Measurements from ENCODE around the gene BRD4.

The BRD4 gene

DNA sequence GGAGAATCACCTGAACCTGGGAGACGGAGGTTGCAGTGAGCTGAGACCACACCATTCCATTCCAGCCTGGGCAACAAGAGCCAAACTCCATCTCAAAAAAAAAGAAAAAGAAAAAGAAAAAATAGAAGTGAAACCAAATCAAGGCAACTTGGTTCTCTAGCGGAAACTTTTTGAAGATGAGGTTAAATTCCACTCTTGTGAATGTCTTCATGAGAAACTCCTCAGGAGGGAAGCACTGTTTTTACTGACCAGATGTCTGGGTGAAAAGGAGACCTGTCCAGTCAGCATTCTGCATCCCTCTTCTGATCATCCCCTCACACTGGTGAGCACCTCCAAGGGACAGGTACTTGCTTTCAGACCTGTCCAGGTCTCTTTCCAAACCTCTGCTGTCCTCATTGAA is 15.8 kb downstream of the BRD4 start:
- DNase-seq (ENCODE audit: extremely low read depth in 1 of 2, low read depth in 1 of 2), result no peak

DNA sequence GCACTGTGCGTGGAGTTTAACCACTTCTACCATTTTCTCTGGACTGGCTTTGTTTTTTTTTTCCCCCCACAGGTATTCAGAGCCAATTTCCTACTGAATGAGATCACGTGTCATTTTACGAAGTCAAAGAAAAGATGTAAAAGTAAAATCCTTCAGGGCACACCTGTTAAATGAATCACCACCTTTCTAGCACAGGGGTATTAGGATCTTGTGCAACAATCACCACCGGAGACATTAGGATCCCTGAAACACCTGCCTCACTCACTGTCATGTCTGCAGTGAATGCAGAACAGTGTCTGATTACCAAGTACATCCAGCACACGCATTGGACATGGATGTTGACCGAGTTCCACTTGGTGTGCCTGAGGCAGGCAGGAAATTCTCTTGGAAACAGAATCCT is 17.2 kb downstream of the BRD4 start:
- no peak for DNase-seq (ENCODE audit: extremely low read depth in 1 of 2, low read depth in 1 of 2)

DNA sequence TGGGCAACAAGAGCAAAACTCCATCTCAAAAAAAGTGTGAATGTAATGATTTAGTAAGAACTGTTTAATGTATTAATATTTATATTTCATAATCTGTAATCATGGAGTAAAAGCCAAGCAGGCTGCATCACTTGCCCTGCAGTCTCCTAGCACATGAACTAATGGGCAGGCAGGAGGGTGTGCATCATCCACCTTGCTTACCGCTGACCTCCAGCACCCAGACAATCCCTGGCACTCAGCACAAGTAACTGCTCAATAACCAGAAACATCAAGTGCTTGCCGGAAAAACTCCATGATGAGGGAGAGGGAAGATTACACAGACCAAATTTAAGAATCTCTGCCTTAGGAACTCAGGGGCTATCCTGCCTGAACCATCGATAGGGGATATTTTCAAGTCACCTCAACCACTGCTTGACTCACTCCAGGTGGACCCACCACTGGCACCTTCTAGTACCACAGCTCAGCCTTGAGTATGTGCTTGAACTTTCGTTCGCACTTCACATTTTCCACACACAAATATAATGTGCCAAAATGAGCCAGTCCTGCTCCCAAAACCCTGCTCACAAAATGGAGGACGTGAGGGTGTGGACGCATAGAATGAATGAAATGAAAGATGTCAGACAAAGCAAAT is 18.6 kb downstream of the BRD4 start:
- DNase-seq (ENCODE audit: extremely low read depth in 1 of 2, low read depth in 1 of 2), result no peak

DNA sequence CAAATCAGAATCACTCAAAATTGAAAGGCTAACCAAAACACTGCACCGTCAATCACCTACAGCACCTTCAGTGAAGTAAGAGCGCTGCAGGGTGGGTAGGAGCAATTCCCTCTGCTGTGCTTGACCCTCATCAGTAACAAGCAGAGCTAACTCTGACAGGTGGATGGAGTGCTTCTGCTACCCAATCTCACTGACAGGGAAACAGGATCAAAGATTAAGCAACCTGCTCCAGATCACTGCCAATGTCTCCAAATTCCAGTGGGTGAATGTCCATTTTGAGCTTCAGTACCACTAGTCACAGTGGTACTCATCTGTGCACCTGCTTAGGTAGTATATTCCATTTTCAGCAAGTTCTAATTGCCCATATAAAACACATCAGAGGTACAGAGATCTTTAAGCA is 25.2 kb downstream of the BRD4 start:
- DNase-seq (ENCODE audit: extremely low read depth in 1 of 2, low read depth in 1 of 2), result no peak

DNA sequence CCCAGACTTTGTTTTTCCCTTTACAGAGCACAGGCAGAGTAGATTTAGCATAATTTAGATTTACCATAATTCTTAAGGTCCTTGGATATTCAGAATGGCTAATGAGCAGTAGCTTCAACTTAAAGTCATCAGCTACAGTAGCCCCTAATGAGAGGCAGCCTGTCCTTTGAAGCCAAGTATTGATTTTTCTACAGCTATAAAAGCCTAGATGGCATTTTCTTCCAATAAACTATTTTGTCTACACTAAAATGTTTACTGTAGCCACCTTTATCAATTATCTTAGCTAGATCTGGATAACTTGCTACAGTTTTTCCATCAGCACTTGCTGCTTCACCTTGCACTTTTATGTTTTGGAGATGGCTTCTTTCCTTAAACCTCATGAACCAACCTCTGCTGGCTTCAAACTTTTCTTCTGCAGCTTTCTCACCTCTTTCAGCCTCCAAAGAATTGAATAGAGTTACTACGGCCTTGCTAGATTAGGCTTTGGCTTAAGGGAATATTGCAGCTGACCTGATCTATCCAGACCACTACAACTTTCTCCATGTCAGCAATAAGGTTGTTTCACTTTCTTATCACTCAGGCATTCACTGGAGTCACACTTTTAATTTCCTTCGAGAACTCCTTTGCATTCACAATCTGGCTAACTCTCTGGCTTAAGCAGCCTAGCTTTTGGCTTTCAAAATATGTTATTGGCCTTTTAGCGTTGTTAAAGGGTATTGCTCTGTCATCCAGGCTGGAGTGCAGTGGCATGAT is 26.6 kb downstream of the BRD4 start:
- no peak for DNase-seq (ENCODE audit: extremely low read depth in 1 of 2, low read depth in 1 of 2)

DNA sequence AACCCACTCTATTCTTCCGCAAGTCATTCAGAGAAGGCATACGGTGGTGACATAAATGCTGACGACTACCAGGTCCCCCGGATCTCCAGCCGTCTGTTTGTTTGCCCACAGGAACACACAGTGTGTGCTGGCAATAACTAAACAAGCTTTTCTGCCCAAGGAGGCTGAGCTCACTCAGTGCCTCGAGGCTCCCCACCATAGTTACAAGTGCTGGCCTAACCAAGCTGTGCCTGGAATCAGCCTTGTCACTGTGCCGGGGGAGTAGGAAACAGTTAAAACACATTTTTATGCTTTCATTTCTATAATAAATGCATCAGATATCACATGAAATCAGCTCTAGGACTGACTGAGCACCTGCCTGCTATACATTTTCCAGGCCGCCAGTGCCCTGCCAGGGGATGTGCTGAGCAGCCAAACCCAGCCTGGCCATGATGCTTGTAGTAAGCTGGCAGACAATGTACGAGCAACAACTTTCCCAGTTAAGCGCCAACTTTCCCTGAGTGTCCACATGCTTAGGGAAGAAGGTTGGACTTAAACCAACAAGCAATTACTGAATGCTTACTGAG is 28.1 kb downstream of the BRD4 start:
- DNase-seq (ENCODE audit: extremely low read depth in 1 of 2, low read depth in 1 of 2), result no peak

DNA sequence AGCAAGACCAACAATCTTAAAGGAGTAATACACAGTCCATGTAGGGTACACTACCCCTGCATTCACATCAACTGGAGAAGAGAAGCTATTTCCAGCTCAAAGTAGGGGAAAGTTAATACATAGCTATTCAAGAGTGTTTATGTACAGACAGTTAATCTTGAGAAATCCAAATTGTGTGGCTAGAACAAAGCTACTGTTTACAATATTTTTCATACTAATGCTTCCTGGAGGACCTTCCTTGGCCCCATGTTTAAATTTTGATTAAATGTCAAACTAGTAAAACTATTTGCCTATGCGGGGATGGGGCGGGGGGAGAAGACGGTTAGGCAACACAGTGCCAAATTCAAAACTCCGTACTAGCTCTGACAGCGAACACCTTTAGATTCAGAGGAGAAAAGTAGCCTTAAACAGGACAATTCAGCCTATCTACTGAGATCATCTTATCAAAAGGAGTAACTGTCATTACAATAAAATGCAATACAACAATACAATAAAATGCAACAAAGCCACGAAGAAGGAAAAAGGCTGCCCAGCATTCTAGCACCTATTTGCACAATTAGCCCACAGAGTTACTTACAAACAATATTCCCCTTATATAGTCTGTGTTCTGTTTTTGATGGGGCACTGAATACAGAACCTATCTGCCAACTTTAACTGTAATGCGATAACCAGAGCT is 29.1 kb downstream of the BRD4 start:
- DNase-seq (ENCODE audit: extremely low read depth in 1 of 2, low read depth in 1 of 2), result no peak

DNA sequence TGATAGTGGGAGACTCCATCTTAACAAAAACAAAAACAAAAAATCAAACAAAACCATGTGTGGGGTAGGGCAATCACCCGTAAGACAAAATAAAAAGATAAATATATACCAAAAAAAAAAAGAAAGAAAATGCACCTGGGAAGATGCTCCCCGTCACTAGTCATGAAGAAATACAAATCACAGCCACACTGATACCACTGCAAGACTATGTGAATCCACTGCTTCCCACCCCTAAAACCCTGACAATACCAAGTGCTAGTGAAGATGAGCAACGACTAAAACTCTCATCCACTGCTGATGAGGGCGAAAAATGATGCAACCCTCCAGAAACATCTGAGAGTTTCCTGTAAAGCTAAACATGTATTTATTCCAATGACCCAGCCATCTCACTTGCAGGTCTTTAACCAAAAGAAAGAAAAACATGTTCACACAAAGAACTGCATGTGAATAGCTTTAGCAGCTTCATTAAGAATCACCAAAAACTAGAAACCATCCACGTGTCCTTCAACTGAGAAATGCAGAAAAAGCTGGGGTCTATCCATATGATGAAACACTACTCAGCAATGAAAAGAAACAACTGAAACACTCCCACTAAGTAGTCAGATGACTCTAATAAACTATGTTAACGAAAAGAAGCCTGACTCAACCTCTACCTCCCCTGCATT is 31.7 kb downstream of the BRD4 start:
- DNase-seq (ENCODE audit: extremely low read depth in 1 of 2, low read depth in 1 of 2), result no peak

DNA sequence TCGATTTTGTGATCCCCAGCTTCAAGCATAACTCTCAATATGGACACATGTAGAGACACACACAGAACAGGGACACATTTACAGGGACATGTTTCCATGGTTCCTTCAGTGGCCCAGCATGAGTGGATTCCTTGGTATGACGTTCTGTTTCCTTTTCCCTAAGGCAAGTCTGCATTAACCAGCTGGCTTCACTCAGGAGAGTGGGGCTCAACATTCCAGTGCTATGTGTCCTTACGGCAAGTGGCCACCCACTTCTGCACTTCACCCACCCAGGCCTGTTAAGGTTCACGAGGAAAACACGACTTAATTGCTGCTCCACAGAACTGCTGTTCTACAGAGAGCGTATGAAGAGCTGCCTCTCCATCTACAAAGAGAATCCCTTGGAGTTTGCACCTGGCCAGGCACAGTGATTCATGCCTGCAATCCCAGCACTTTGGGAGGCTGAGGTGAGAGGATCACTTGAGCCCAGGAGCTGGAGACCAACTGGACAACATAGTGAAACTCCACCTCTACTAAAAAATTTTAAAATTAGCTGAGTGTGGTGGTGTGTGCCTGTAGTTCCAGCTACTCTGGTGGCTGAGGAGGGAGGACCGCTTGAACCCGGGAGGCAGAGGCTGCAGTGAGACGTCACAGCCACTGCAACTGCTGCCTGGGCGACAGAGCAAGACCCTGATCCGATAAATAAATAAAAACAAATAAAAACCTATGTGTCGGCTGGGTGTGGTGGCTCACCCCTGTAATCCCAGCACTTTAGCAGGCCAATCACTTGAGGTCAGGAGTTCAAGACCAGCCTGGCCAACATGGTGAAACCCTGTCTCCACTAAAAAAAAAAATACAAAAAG is 32.5 kb downstream of the BRD4 start:
- no peak for DNase-seq (ENCODE audit: extremely low read depth in 1 of 2, low read depth in 1 of 2)

DNA sequence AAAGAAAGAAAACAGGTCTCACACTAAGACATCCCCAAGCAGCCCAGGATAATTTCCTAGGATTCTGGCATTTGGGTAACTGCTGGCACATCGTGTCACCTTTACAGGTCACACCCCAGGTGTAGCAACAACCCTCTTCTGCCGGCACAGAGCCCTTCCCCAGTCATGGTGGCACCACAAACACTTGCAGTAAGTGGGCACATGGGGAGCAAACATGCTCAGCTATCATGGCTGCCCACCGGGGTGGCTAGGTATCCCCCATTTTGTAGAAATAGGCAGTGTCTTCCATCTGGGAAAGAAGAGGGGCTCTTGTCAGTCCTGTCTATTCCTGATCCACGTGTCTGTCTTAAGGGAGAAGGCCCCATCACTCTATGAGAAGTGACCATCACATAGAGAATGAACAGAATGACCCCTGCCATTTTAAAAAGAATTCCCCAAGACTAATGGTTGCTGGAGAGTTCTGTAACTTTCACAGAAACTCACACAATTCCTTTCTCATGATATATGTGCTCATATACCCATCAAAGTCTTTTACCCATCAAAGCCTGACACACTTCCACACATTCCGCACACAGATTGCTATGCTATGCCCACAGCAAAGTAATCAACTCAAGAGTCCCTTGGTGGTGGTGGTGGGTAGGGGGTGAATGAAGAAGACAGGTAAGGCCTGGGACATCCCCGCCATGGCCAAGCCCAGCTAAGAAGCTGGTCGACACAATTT is 33.3 kb downstream of the BRD4 start:
- DNase-seq (ENCODE audit: extremely low read depth in 1 of 2, low read depth in 1 of 2), result no peak

DNA sequence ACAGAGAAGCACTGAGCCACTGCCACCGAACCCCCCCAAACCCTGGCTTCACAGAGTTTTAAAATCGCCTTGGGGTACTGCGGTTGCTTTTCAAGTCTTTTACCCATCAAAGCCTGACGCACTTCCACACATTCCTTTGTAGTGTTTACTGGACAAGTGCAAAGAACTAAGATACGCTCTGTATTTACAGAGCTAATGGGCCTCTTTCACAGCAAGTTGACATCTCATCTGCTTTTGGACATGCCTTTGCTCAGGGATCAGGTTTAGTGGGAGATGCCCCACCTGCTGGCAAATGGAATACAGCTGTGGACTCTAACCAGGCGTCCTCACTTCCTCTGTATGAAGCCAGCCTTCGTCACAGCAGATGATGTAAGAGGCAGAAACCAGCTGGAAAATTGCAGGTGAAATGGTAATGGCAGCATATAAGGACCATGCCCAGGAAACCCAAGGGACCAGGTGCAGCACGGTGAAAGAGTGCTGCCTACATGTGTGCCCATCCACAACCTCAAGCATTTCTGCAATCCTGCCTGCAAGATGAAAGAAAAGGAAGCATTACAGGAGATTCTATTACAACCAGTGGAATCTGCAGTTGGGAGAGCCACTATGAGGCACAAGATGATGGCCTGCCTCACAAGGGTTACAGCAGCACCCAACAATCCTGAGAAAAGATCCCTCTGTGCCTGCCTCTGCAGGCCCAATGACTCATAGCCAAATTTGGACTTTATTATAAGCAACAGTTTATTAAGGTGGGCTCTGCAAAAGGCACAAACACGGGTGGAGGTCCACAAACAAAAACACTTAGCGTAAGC is 34.7 kb downstream of the BRD4 start:
- no peak for DNase-seq (ENCODE audit: extremely low read depth in 1 of 2, low read depth in 1 of 2)

DNA sequence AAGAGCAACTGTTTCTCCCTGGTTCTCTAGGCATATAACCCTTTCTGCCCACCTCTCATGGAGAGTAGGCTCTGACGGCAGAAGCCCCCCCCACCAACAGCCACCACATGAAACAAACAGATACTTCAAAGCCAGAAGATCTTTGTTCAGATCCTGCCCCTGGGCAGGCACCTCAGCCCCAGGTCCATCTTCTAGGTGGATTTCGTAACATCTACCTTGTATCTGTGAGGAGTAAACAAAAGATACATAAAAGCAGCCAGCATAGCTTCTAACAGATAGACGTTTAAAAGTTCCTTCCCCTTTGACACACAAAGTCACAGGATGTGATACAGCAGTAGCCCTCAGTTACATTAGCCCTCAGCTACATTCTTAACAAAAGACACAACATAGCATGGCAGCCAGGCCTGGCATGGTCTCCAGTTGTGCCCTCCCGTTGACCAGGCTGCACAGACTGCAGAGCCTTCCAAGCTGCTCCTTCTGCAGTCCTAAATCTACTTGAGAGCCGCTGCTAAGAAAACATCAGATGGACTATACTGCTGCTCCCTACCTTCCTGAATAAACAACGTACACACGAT is 35.4 kb downstream of the BRD4 start:
- DNase-seq (ENCODE audit: extremely low read depth in 1 of 2, low read depth in 1 of 2), result no peak

DNA sequence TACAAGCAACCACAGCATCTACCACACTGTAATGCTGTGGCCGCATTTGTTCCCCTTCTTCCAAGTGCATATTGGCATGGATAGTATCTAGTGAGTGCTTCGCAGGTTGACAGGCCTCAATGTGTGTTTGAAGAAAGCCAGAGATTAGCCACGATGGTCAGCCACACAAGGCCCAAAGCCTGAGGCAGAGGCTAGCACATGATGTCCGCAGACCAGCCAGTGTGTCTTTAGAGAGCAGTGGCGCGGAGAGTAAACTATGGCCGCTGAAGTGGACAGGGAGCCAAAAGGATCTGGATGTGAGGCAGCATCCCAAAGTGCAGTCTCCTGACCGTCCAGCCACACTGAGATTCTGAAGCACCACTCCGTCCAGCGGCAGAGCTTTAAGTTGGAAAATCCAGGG is 36.0 kb downstream of the BRD4 start:
- DNase-seq (ENCODE audit: extremely low read depth in 1 of 2, low read depth in 1 of 2), result no peak

DNA sequence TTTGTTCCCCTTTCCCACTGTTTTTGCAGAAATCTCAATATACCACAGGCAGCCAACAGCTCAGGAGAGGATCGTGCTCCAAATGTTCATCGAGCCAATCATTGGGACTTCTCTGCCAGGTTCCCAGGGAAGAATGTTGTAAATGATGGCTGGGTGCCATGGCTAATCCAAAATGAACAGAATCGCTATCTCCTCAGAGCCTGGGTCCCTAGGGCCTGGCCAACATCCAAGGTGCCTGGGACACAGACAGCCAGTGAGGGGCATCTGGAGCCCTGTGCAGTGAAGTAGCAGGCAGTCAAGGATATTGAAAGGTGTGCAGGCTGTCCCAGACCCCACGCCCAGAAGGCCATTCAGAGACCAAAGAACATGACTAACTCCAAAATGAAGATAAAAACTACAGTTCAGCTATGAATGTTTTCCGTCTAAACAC is 37.8 kb downstream of the BRD4 start:
- DNase-seq (ENCODE audit: extremely low read depth in 1 of 2, low read depth in 1 of 2), result no peak

DNA sequence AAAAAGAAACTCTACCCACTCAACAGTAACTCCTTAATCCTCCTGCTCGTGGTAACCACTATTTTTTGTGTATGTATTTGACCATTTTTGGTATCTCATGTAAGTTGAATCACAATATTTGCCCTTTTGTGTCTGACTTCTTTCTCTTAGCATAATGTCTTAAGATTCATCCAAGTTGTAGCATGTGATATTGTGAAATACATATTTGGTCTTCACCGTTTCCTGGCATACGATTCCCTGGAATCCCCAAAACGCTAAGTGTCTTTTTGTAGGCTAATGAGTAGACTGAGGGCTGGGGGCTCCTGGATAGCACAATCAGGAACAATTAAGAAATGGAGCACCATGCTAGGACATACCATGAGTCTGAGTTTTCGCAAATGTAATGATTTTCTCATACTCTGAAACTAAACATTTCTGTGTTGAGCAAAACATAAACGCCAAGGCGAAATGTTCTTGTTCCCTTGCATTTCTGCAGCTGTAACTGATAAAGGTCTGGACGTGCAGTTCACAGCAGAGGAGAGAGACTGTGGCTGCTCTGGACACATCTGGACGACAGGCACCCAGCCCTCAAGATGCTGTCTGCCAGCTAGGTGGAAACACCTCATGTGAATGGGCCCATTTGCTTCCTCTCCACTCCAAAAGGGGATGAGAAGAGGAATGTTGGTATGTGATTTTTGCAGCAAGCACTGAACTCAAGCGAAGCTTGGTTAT is 38.4 kb downstream of the BRD4 start:
- no peak for DNase-seq (ENCODE audit: extremely low read depth in 1 of 2, low read depth in 1 of 2)

DNA sequence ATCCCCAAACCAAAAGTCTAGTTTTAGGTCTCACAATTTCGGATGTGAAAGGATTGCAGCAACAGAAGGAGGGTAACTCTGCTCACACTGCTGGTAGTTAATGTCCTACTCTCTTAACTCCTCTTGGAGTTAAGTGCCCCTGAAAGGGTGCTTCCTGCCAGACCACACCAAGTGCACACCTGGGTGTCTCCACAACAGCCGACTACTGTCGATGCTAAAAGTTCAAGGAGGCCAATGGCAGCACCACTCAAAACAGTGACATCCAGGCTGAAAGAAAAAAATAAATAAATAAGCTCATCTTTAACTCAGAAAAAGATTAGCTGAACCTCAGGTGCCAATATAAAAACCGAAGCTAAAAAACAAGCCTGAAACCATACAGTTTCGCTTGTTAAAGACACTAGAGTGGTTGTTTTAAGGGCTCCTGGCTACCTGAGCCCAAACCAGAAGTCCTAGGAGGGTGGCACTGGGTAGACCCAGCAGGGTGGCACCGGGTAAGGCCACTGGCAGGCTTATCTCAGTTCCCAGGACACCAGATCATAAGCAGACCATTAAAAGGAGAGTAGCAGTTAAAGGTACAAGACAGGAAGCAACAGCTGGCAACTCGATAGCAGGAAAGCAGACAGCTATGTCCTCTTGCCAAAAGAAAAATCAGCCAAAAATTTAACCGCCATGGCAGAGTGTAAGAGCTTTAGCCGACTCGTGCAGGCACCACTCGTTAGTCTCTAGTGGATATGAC is 39.3 kb downstream of the BRD4 start:
- no peak for DNase-seq (ENCODE audit: extremely low read depth in 1 of 2, low read depth in 1 of 2)

DNA sequence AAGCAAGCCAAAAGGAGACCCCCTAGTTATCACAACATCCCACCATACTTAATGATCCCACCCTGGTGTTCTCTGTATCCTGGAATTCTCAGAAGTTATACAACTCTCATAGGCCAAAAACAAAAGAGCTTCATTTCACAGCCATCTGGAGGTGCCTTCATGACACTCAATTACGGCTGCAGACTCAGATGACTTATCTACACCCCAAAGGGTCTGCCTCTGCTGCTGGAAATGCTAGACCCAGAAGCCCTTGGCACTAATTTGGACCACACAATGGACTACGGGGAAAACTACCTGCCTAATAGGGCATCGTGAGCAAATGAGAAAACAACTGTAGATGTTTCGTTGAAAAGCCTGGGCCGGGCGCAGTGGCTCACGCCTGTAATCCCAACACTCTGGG is 40.2 kb downstream of the BRD4 start:
- DNase-seq (ENCODE audit: extremely low read depth in 1 of 2, low read depth in 1 of 2), result no peak

All from activated CD8-positive, alpha-beta memory T cell treated with anti-CD3 and anti-CD28 coated beads for 1 hour (primary cell).